Activated CD8-positive, alpha-beta memory T cell treated with anti-CD3 and anti-CD28 coated beads for 1 hour (primary cell): ENCODE measurements around the gene AATK.

Experiments
- DNase-seq, 2 donors: peaks; one replicate each; pipeline ENCODE4 v3.0.0-alpha.2; 2020; ENCODE audit warnings: low read depth in 1 of 2; ENCODE audit errors: extremely low read depth in 1 of 2

Gene AATK

GRCh38 chr17:81181811-81182185 is 15.8 kb upstream of the AATK start:
- DNase-seq, result no peak

- DNase-seq, result no peak
Observed at GRCh38 chr17:81180836-81181810, 15.1 kb upstream of the AATK start.

- no peak for DNase-seq
Observed at GRCh38 chr17:81179861-81180260, 13.8 kb upstream of the AATK start.

GRCh38 chr17:81179220-81179619 is 13.2 kb upstream of the AATK start:
- DNase-seq, result no peak

- no peak for DNase-seq
Observed at GRCh38 chr17:81178136-81179091, 12.4 kb upstream of the AATK start.

- no peak for DNase-seq
Observed at GRCh38 chr17:81176666-81177065, 10.6 kb upstream of the AATK start.

- no peak for DNase-seq
Observed at GRCh38 chr17:81173762-81174155, 7.7 kb upstream of the AATK start.

GRCh38 chr17:81173052-81173761 is 7.2 kb upstream of the AATK start:
- DNase-seq, result no peak

- no peak for DNase-seq
Observed at GRCh38 chr17:81171941-81172340, 5.9 kb upstream of the AATK start.

- no peak for DNase-seq
Observed at GRCh38 chr17:81170727-81171494, 4.9 kb upstream of the AATK start.

- no peak for DNase-seq
Observed at GRCh38 chr17:81169870-81170309, 3.9 kb upstream of the AATK start.

- DNase-seq, result no peak
Observed at GRCh38 chr17:81167638-81168037, 1.6 kb upstream of the AATK start.

- no peak for DNase-seq
Observed at GRCh38 chr17:81167194-81167524, 1.1 kb upstream of the AATK start.

- no peak for DNase-seq
Observed at GRCh38 chr17:81165246-81166032, 582 bp downstream of the AATK start, which contains the start of gene PVALEF. Gene PVALEF, plus strand, starts transcription at chr17:81165507. Its CDS starts 15,720 bp downstream, at chr17:81181227.

- no peak for DNase-seq
Observed at GRCh38 chr17:81164371-81165245, 1.4 kb downstream of the AATK start.

- DNase-seq, result no peak
Observed at GRCh38 chr17:81163703-81164370, 2.2 kb downstream of the AATK start.

- no peak for DNase-seq
Observed at GRCh38 chr17:81163051-81163695, 2.8 kb downstream of the AATK start.
